HFF-Myc (cell line): ENCODE data around the gene KCNJ9.
"Not testable (repeated sequence)": the region's sequence is repeated elsewhere in the genome, so short reads cannot be mapped to it uniquely, and the experiment has no call there.

ENCODE experiments used
- DNase-seq: peaks from one replicate; pipeline ENCODE4 v3.0.0-alpha.2; 2011; ENCODE audit warnings: low read depth; ENCODE audit errors: extremely low read depth
- H3K4me3 ChIP-seq: replicated peaks from 2 replicates; pipeline ENCODE4 v1.5.1; 2011; ENCODE audit warnings: low read depth, mild to moderate bottlenecking, control low read depth, low read length
- CTCF ChIP-seq: IDR thresholded peaks from 2 replicates; pipeline ENCODE4 v1.5.1; 2012; ENCODE audit warnings: mild to moderate bottlenecking, low read depth, low read length, control low read depth; ENCODE audit errors: missing control alignments

The KCNJ9 gene

GRCh38 chr1:160047111-160047991 lies 34.0 kb upstream of the KCNJ9 start:
- TF ChIP-seq CTCF: no peak
- DNase-seq: no peak
- no peak overlapping the region for H3K4me3 ChIP-seq

DNA sequence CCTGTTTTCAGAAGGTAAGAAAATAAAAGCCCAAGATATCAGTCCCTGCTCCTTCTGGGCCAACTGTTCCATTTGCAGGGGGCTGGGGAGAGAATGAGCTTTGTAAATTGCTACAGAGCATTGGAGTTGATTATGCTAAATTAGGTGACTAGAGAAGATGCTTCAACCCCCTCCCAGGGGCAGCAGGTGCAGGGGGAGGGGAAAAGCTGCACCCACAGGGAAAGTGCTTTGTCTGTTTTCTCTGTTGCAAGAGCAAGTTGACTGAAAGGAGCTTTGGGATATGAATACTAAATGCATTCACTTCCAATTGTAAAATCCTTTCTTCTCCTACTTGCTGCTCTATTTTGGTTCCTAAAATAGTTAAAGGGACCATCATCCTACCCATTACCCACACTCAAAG lies 33.0 kb upstream of the KCNJ9 start:
- no peak for TF ChIP-seq CTCF
- no peak for DNase-seq
- H3K4me3 ChIP-seq: no peak overlapping the region

DNA sequence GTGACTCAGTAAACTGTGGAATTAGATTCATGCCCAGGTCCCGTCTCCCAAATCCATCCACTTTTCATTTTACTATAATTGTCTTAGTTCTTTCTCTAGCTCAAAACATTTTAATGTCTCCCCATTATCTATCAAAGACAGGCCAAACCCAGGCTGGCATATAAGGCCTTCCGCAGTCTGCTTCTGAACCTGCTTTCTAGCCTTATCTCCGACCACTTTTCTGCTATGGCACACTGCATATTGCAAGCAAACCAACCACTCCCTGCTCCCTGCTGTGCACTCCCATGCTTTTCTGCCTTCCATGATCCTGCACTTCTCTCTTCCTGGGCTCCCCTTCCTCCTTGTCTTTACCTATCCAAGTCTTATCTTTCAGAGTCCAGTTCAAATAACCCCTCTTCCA lies 32.2 kb upstream of the KCNJ9 start:
- TF ChIP-seq CTCF: no peak
- DNase-seq: no peak
- H3K4me3 ChIP-seq: no peak overlapping the region

DNA sequence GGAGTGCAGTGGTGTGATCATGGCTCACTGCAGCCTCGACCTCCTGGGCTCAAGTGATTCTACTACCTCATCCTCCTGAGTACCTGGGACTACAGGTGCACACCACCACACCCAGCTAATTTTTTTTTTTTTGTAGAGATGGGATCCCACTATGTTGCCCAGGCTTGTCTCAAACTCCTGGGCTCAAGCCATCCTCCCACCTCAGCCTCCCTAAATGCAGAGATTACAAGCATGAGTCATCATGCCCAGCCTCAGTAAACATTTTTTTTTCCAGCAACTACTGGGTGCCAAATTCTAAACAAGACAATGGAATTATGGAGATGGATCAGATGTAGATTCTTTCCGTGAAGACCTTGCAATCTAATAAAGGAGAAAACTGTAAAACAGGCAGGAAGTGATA lies 31.2 kb upstream of the KCNJ9 start:
- DNase-seq, H3K4me3 ChIP-seq: not testable (repeated sequence)

GRCh38 chr1:160050619-160051018 lies 30.7 kb upstream of the KCNJ9 start:
- DNase-seq: no peak
- no peak overlapping the region for H3K4me3 ChIP-seq
- TF ChIP-seq CTCF: no peak

DNA sequence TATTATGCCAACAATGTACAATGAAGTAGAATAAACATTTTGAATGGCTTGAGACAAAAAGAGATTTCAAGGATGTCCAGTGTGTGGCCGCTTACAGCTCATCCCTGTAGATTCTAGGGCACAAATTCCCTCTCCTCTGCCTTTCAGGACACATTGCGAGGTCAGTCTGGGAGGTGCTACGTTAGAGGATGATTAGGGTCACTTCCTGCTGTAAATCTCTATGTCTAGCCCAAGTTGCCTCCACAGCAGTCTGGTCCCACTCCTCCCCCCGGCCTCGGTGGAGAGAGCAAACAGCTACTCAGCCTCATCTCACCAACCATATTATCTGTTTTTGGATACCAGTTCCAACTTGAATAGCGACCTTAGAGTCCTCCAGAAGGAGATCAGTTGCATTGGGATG lies 28.4 kb upstream of the KCNJ9 start:
- TF ChIP-seq CTCF: no peak
- no peak overlapping the region for H3K4me3 ChIP-seq
- DNase-seq: no peak

GRCh38 chr1:160053548-160054365 lies 27.6 kb upstream of the KCNJ9 start:
- DNase-seq: no peak
- no peak overlapping the region for H3K4me3 ChIP-seq
- TF ChIP-seq CTCF: no peak
